HEK293 (cell line): ENCODE measurements around the gene UGT1A6.

Experiments
- CTCF ChIP-seq: fragments of 450-650 bp; formaldehyde crosslinking; IDR thresholded peaks from 2 replicates; pipeline ENCODE4 v1.5.1; 2016; ENCODE audit warnings: missing biosample characterization, missing genetic modification characterization
- ELK4 ChIP-seq: IDR thresholded peaks from 2 replicates; pipeline ENCODE4 v1.6.1; 2011; ENCODE audit warnings: mild to moderate bottlenecking, low read depth, low read length, borderline replicate concordance
- KLF16 ChIP-seq: fragments of 450-650 bp; formaldehyde crosslinking; IDR thresholded peaks from 2 replicates; pipeline ENCODE4 v1.5.1; 2017; ENCODE audit warnings: missing biosample characterization, missing genetic modification characterization
- ZFHX2 ChIP-seq: fragments of 450-650 bp; formaldehyde crosslinking; conservative IDR thresholded peaks from 2 replicates; pipeline ENCODE4 v1.5.1; 2016; ENCODE audit warnings: missing biosample characterization, missing genetic modification characterization
- ZNF138 ChIP-seq: fragments of 450-650 bp; formaldehyde crosslinking; IDR thresholded peaks from 2 replicates; pipeline ENCODE4 v1.5.1; 2016; ENCODE audit warnings: missing biosample characterization, missing genetic modification characterization, borderline replicate concordance
- ZNF175 ChIP-seq: fragments of 450-650 bp; formaldehyde crosslinking; IDR thresholded peaks from 2 replicates; pipeline ENCODE4 v1.5.1; 2016; ENCODE audit warnings: missing biosample characterization, missing genetic modification characterization
- ZNF184 ChIP-seq: fragments of 450-650 bp; IDR thresholded peaks from 2 replicates; pipeline ENCODE4 v1.5.1; 2018; ENCODE audit warnings: missing biosample characterization, mild to moderate bottlenecking, missing genetic modification characterization
- ZNF391 ChIP-seq: fragments of 450-650 bp; formaldehyde crosslinking; IDR thresholded peaks from 2 replicates; pipeline ENCODE4 v1.5.1; 2016; ENCODE audit warnings: low read depth, missing biosample characterization, missing genetic modification characterization, borderline replicate concordance
- ZNF645 ChIP-seq: fragments of 450-650 bp; formaldehyde crosslinking; IDR thresholded peaks from 2 replicates; pipeline ENCODE4; 2016; ENCODE audit warnings: missing biosample characterization, missing genetic modification characterization
- ZNF704 ChIP-seq: fragments of 450-650 bp; formaldehyde crosslinking; IDR thresholded peaks from 2 replicates; pipeline ENCODE4 v1.5.1; 2016; ENCODE audit warnings: missing biosample characterization, missing genetic modification characterization
- ZNF830 ChIP-seq: fragments of 450-650 bp; IDR thresholded peaks from 2 replicates; pipeline ENCODE4 v1.5.0; 2018; ENCODE audit warnings: missing biosample characterization, missing genetic modification characterization, low read depth, mild to moderate bottlenecking, moderate library complexity

- no peak for TF ChIP-seq ZNF830 (tag by site-specific recombination)
- no peak for TF ChIP-seq ELK4
- TF ChIP-seq CTCF (tag by site-specific recombination): no peak
- TF ChIP-seq ZNF704: no peak
- TF ChIP-seq KLF16 (tag by site-specific recombination): no peak
- TF ChIP-seq ZNF138 (tag by site-specific recombination): no peak
- no peak for TF ChIP-seq ZNF391 (tag by site-specific recombination)
- TF ChIP-seq ZNF645 (tag by site-specific recombination): no peak
- no peak for TF ChIP-seq ZNF184 (tag by site-specific recombination)
- TF ChIP-seq ZNF175 (tag by site-specific recombination): no peak
- TF ChIP-seq ZFHX2 (tag by site-specific recombination): no peak
Observed at GRCh38 chr2:233674995-233675394, 17.7 kb upstream of the UGT1A6 start.
